Endothelial cell of umbilical vein (primary cell): Measurements from ENCODE around the gene CDKN2AIP. TPM values are rescaled to one million over a fixed set of nuclear protein-coding genes. Genes with fewer than 3 reads are reported as not detected.

Experiments
- BruUV-seq: library from RNA; stranded (reverse); fragments of 400-500 nt; replicated peaks from 2 replicates; lab custom pipeline; 2021; lab: Mats Ljungman, UMichigan
- CTCF ChIA-PET: fragments of 300-600, 350-600 bp; sonication (Branson Sonifier 250); formaldehyde crosslinking; loops from one replicate; lab custom pipeline; 2021; ENCODE audit warnings: antibody characterized with exemption, inconsistent platforms; lab: Charles Lee
- POLR2A ChIA-PET: fragments of 300-600, 350-600 bp; sonication (Branson Sonifier 250); formaldehyde crosslinking; loops from one replicate; lab custom pipeline; 2021; ENCODE audit warnings: antibody characterized with exemption, inconsistent platforms; lab: Charles Lee
- DNase-seq: peaks from one replicate; pipeline ENCODE4 v3.0.0-alpha.2; 2011; ENCODE audit warnings: low read depth, low spot score
- FAIRE-seq: peaks from 2 replicates; lab custom pipeline; 2011; peaks lifted over from hg19 to GRCh38; lab: Jason Lieb, UNC
- H2AFZ ChIP-seq: 2 replicates; pipeline ENCODE4 v1.6.0; 2012; ENCODE audit warnings: low read depth, low read length, control low read depth, inconsistent platforms
- H3K27ac ChIP-seq: 2 replicates; pipeline ENCODE4 v1.5.1; 2011; ENCODE audit warnings: low read depth, mild to moderate bottlenecking, control low read depth, low read length, moderate library complexity; ENCODE audit not compliant: insufficient read depth
- H3K27me3 ChIP-seq, 2 experiments: 2 replicates each; pipeline versions ENCODE4 v1.6.0 to v1.6.1; 2011; ENCODE audit warnings: low read length in 2 of 2, mixed read lengths in 1 of 2; ENCODE audit not compliant: control insufficient read depth in 2 of 2, insufficient read depth in 2 of 2
- H3K36me3 ChIP-seq, 2 experiments: 2 replicates in 1 of 2; 3 replicates in 1 of 2; pipeline ENCODE4 v1.5.1; 2011; ENCODE audit warnings: low read length in 2 of 2, mild to moderate bottlenecking in 1 of 2, moderate library complexity in 1 of 2; ENCODE audit not compliant: control insufficient read depth in 2 of 2, insufficient read depth in 2 of 2; ENCODE audit errors: extremely low read depth in 1 of 2
- H3K4me1 ChIP-seq: 3 replicates; pipeline ENCODE4 v1.5.1; 2011; ENCODE audit warnings: mild to moderate bottlenecking, low read length; ENCODE audit not compliant: control insufficient read depth, insufficient read depth; ENCODE audit errors: extremely low read depth
- H3K4me2 ChIP-seq: 2 replicates; pipeline ENCODE4 v1.6.1; 2011; ENCODE audit warnings: low read length, control low read depth, mixed read lengths; ENCODE audit not compliant: insufficient read depth
- H3K4me3 ChIP-seq, 3 experiments: fragments of 200-600 bp in 1 of 3; sonication (generic), shearing (Covaris generic) in 1 of 3; replicated peaks in 1 of 3; 2 replicates each; pipeline ENCODE4 v1.5.1; 2011 to 2016; ENCODE audit warnings: control low read depth in 3 of 3, low read length in 3 of 3, mild to moderate bottlenecking in 2 of 3, inconsistent platforms in 1 of 3, low read depth in 1 of 3, moderate library complexity in 1 of 3; ENCODE audit not compliant: insufficient read depth in 1 of 3
- H3K79me2 ChIP-seq: 2 replicates; pipeline ENCODE4 v1.6.0; 2012; ENCODE audit warnings: low read length, inconsistent platforms; ENCODE audit not compliant: control insufficient read depth, insufficient read depth
- H3K9ac ChIP-seq: replicated peaks from 2 replicates; pipeline ENCODE3; 2011; ENCODE audit warnings: low read length, control low read depth; ENCODE audit not compliant: insufficient read depth; ENCODE audit errors: extremely low read depth
- H3K9me1 ChIP-seq: replicated peaks from 3 replicates; pipeline ENCODE4 v1.6.0; 2011; ENCODE audit warnings: mild to moderate bottlenecking, low read length; ENCODE audit not compliant: control insufficient read depth, insufficient read depth; ENCODE audit errors: extremely low read depth
- H3K9me3 ChIP-seq: replicated peaks from 2 replicates; pipeline ENCODE4 v1.5.1; 2012; ENCODE audit warnings: low read length, inconsistent platforms; ENCODE audit not compliant: control insufficient read depth, insufficient read depth
- H4K20me1 ChIP-seq: replicated peaks from 2 replicates; pipeline ENCODE3; 2011; ENCODE audit warnings: mild to moderate bottlenecking, low read length; ENCODE audit not compliant: control insufficient read depth, insufficient read depth; ENCODE audit errors: extremely low read depth
- EZH2 ChIP-seq: IDR thresholded peaks from 2 replicates; pipeline ENCODE4 v1.6.1; 2012; ENCODE audit warnings: borderline replicate concordance, low read depth, mild to moderate bottlenecking, moderate library complexity, low read length, inconsistent platforms; ENCODE audit not compliant: severe bottlenecking
- FOS ChIP-seq: IDR thresholded peaks from 2 replicates; pipeline ENCODE4 v1.6.1; 2011; ENCODE audit warnings: mild to moderate bottlenecking, low read length, moderate library complexity, borderline replicate concordance; ENCODE audit not compliant: insufficient read depth
- GATA2 ChIP-seq: IDR thresholded peaks from 2 replicates; pipeline ENCODE4 v1.7.0; 2011; ENCODE audit warnings: low read depth, mild to moderate bottlenecking, moderate library complexity, mixed read lengths, low read length; ENCODE audit not compliant: insufficient read length, insufficient read depth
- JUN ChIP-seq: IDR thresholded peaks from 2 replicates; pipeline ENCODE4 v1.6.1; 2011; ENCODE audit warnings: borderline replicate concordance, low read depth; ENCODE audit not compliant: insufficient read length, insufficient read depth
- MYC ChIP-seq: IDR thresholded peaks from one replicate; pipeline ENCODE4 v1.6.1; 2011; ENCODE audit warnings: mild to moderate bottlenecking, low read depth, low read length
- POLR2A ChIP-seq: IDR thresholded peaks from 2 replicates; pipeline ENCODE4 v1.6.1; 2012; ENCODE audit warnings: low read depth, mild to moderate bottlenecking, control low read depth, low read length
- POLR2AphosphoS5 ChIP-seq: IDR thresholded peaks from 2 replicates; pipeline ENCODE4 v1.6.1; 2012; ENCODE audit warnings: low read depth, mild to moderate bottlenecking, control low read depth, low read length, moderate library complexity; ENCODE audit not compliant: insufficient read depth
- dilution Hi-C: fragments of 300-500 bp; cut with MboI; formaldehyde crosslinking; loops from one replicate; pipeline ENCODE4 v1.15.0; 2019; ENCODE audit warnings: low sequenced_read_pairs; ENCODE audit not compliant: extremely low pct_ligation_motif_present
- intact Hi-C: fragments of 100-400 bp; cut with micrococcal nuclease; formaldehyde crosslinking; loops from one replicate; pipeline ENCODE4 v1.10.0; 2022
- polyA plus RNA-seq, 4 experiments: library from polyadenylated mRNA; depleted of rRNA in 3 of 4; stranded (reverse) in 3 of 4; unstranded in 1 of 4; fragments of >200 nt; gene quantifications; 2 replicates each; pipeline versions ENCODE4 v1.2.1 to v1.2.3, GENCODE V29; 2011 to 2012; ENCODE audit warnings: missing spikeins in 1 of 4
- total RNA-seq: library from RNA; stranded (reverse); gene quantifications from 2 replicates; pipeline ENCODE4 v1.2.3, GENCODE V29; 2021
- TF ChIP-seq, protein P1 (sequence below), 2 donors: IDR thresholded peaks; 1 replicate in 1 of 2; 2 replicates in 1 of 2; pipeline ENCODE4 v1.5.1; 2011; ENCODE audit warnings: low read length in 2 of 2, mild to moderate bottlenecking in 2 of 2, moderate library complexity in 2 of 2, control low read depth in 1 of 2, inconsistent platforms in 1 of 2, low read depth in 1 of 2; ENCODE audit not compliant: insufficient read depth in 1 of 2; ENCODE audit errors: extremely low read depth in 1 of 2
- TF ChIP-seq, protein P2 (sequence below): IDR thresholded peaks from 2 replicates; pipeline ENCODE4 v1.6.1; 2011; ENCODE audit not compliant: insufficient read depth, insufficient read length

Gene CDKN2AIP
- total and polyA plus RNA-seq, 2 donors (not counting 3 experiments of a cell fraction or from before 2014, with no cell fraction given): 5.1 to 12.8 TPM

DNA sequence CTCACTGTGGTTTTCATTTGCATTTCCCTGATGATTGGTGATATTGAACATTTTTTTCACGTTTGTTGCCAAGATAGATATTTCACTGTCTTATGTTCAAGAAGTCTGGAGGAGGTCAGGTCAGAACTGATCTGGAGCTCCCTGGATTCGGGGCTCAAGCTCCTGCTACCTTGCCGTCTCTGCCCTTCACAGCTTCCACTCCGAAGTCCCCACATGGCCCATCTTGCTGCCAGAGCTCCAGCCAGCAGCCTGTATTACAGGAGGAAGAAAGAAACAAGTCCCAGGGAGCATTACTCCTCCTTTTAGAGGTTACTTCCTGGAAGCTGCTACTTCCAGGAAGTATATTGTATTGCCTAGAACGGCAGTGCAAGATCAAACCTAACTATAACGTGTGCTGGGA is 17.9 kb upstream of the CDKN2AIP start:
- no peaks in the 10 kb centered on the region for H3K36me3 ChIP-seq
- H3K9me3 ChIP-seq: no peaks in the 10 kb centered on the region
- FAIRE-seq (no peak), DNase-seq (no peak)
- BruUV-seq: no TSS peak
- dilution Hi-C loops (no loop called here), intact Hi-C loops (no loop called here)
- no peaks in the 10 kb centered on the region for H3K27me3 ChIP-seq
- no peaks in the 10 kb centered on the region for H3K9me1 ChIP-seq
- no peak overlapping the region for H3K27ac ChIP-seq
- TF ChIP-seq FOS (no peak), GATA2 (no peak), MYC (no peak), POLR2AphosphoS5 (no peak), EZH2 (no peak), JUN (no peak), POLR2A (no peak)
- TF ChIP-seq, protein P1, sequence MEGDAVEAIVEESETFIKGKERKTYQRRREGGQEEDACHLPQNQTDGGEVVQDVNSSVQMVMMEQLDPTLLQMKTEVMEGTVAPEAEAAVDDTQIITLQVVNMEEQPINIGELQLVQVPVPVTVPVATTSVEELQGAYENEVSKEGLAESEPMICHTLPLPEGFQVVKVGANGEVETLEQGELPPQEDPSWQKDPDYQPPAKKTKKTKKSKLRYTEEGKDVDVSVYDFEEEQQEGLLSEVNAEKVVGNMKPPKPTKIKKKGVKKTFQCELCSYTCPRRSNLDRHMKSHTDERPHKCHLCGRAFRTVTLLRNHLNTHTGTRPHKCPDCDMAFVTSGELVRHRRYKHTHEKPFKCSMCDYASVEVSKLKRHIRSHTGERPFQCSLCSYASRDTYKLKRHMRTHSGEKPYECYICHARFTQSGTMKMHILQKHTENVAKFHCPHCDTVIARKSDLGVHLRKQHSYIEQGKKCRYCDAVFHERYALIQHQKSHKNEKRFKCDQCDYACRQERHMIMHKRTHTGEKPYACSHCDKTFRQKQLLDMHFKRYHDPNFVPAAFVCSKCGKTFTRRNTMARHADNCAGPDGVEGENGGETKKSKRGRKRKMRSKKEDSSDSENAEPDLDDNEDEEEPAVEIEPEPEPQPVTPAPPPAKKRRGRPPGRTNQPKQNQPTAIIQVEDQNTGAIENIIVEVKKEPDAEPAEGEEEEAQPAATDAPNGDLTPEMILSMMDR (IDR thresholded peaks at IDR 0.05; ENCODE audit: extremely low read depth in 1 of 2, insufficient read depth in 1 of 2, low read depth in 1 of 2, low read length in 2 of 2): no peak
- TF ChIP-seq, protein P2, sequence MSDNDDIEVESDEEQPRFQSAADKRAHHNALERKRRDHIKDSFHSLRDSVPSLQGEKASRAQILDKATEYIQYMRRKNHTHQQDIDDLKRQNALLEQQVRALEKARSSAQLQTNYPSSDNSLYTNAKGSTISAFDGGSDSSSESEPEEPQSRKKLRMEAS: no peak
- ChIA-PET POLR2A (no interaction called here), CTCF (interaction anchor here (1.0 to 1.6 kb wide), 2 partner anchors 12 to 19 kb away, joined by 4 read pairs; no protein-coding TSS in a partner anchor)
- no peak overlapping the region for H2AFZ ChIP-seq
- no peaks in the 10 kb centered on the region for H3K79me2 ChIP-seq
- H3K4me3 ChIP-seq: no peak overlapping the region
- H3K4me2 ChIP-seq: no peak overlapping the region
- peaks cover 6% of the 10 kb centered on the region for H3K4me1 ChIP-seq
- no peak overlapping the region for H3K9ac ChIP-seq
- no peaks in the 10 kb centered on the region for H4K20me1 ChIP-seq
